Karpas-422 (cell line): ENCODE results near the gene ZNF223. TPM values are rescaled to one million over a fixed set of nuclear protein-coding genes. Genes with fewer than 3 reads are reported as not detected.

ENCODE experiments used
- DNase-seq: peaks from one replicate; pipeline ENCODE4 v3.0.0-alpha.2; 2015
- H2AFZ ChIP-seq: fragments of 200-600 bp; sonication (generic); 2 replicates; pipeline ENCODE4 v1.6.1; 2014; ENCODE audit warnings: antibody characterized with exemption, low read length, mixed read lengths
- H3K27ac ChIP-seq: fragments of 200-600 bp; sonication (generic); 2 replicates; pipeline ENCODE4 v1.5.1; 2014; ENCODE audit warnings: mild to moderate bottlenecking, low read length, moderate library complexity
- H3K27me3 ChIP-seq: fragments of 200-600 bp; sonication (generic); 2 replicates; pipeline ENCODE4 v1.6.1; 2014; ENCODE audit warnings: low read length, mixed read lengths
- H3K36me3 ChIP-seq: fragments of 200-600 bp; sonication (generic); 2 replicates; pipeline ENCODE4 v1.6.1; 2014; ENCODE audit warnings: low read length, mixed read lengths; ENCODE audit not compliant: insufficient read depth
- H3K4me1 ChIP-seq: fragments of 200-600 bp; sonication (generic); 2 replicates; pipeline ENCODE4 v1.6.1; 2014; ENCODE audit warnings: mild to moderate bottlenecking, low read length, mixed read lengths
- H3K4me2 ChIP-seq: fragments of 200-600 bp; sonication (generic); 2 replicates; pipeline ENCODE4 v1.6.1; 2014; ENCODE audit warnings: low read length, low read depth, mild to moderate bottlenecking; ENCODE audit not compliant: poor library complexity, severe bottlenecking
- H3K4me3 ChIP-seq: fragments of 200-600 bp; sonication (generic); 2 replicates; pipeline ENCODE4 v1.5.1; 2014; ENCODE audit warnings: mild to moderate bottlenecking, antibody characterized with exemption, low read length, mixed read lengths
- H3K79me2 ChIP-seq: fragments of 200-600 bp; sonication (generic); 2 replicates; pipeline ENCODE4 v1.6.1; 2014; ENCODE audit warnings: mild to moderate bottlenecking, low read length, mixed read lengths
- H3K9ac ChIP-seq: fragments of 200-600 bp; sonication (generic); 2 replicates; pipeline ENCODE4 v1.6.0; 2014; ENCODE audit warnings: low read length
- H3K9me2 ChIP-seq: fragments of 200-600 bp; sonication (generic), shearing (Covaris generic); replicated peaks from 2 replicates; pipeline ENCODE4 v1.6.0; 2014; ENCODE audit warnings: mild to moderate bottlenecking, low read length, moderate library complexity; ENCODE audit not compliant: insufficient read depth
- H3K9me3 ChIP-seq: fragments of 300-700, 200-600 bp; sonication (generic); 2 replicates; pipeline ENCODE4 v1.6.1; 2014; ENCODE audit warnings: low read length, mixed read lengths
- H4K20me1 ChIP-seq: fragments of 200-600 bp; sonication (generic); 2 replicates; pipeline ENCODE4 v1.6.1; 2014; ENCODE audit warnings: mild to moderate bottlenecking, antibody characterized with exemption, low read length, low read depth; ENCODE audit not compliant: insufficient read depth
- total RNA-seq: library from RNA; depleted of rRNA; stranded (reverse); fragments of >200 nt; shearing (Covaris generic); gene quantifications from 2 replicates; pipeline ENCODE4 v1.2.3, GENCODE V29; 2014; ENCODE audit warnings: low replicate concordance

Gene ZNF223
- total RNA-seq, 1 experiment from 2014 or later = not detected

GRCh38 chr19:44055870-44056269 is 4.0 kb downstream of the ZNF223 start:
- DNase-seq = no peak
- H3K36me3 ChIP-seq = no peaks in the 10 kb centered on the region
- H3K4me2 ChIP-seq = no peak overlapping the region
- no peaks in the 10 kb centered on the region for H3K4me1 ChIP-seq
- no peaks in the 10 kb centered on the region for H3K27me3 ChIP-seq
- no peaks in the 10 kb centered on the region for H3K79me2 ChIP-seq
- H4K20me1 ChIP-seq = no peaks in the 10 kb centered on the region
- no peaks in the 10 kb centered on the region for H3K9me2 ChIP-seq
- H3K9ac ChIP-seq = no peak overlapping the region
- no peaks in the 10 kb centered on the region for H3K9me3 ChIP-seq
- no peak overlapping the region for H2AFZ ChIP-seq
- H3K4me3 ChIP-seq = no peak overlapping the region
- no peak overlapping the region for H3K27ac ChIP-seq

GRCh38 chr19:44059229-44059628 is 7.4 kb downstream of the ZNF223 start:
- Histone ChIP-seq H3K4me3 (no peak overlapping the region), H2AFZ (no peak overlapping the region), H4K20me1 (no peaks in the 10 kb centered on the region), H3K9ac (no peak overlapping the region), H3K9me2 (no peaks in the 10 kb centered on the region), H3K4me2 (no peak overlapping the region), H3K4me1 (no peaks in the 10 kb centered on the region), H3K9me3 (no peaks in the 10 kb centered on the region), H3K27ac (no peak overlapping the region), H3K36me3 (no peaks in the 10 kb centered on the region), H3K79me2 (no peaks in the 10 kb centered on the region), H3K27me3 (no peaks in the 10 kb centered on the region)
- no peak for DNase-seq

- no peaks in the 10 kb centered on the region for H4K20me1 ChIP-seq
- no peak overlapping the region for H3K9ac ChIP-seq
- no peaks in the 10 kb centered on the region for H3K27me3 ChIP-seq
- no peaks in the 10 kb centered on the region for H3K4me1 ChIP-seq
- H2AFZ ChIP-seq = no peak overlapping the region
- H3K27ac ChIP-seq = no peak overlapping the region
- H3K9me3 ChIP-seq = peaks cover 4% of the 10 kb centered on the region
- H3K9me2 ChIP-seq = no peaks in the 10 kb centered on the region
- H3K79me2 ChIP-seq = no peaks in the 10 kb centered on the region
- no peak for DNase-seq
- H3K4me2 ChIP-seq = no peak overlapping the region
- no peak overlapping the region for H3K4me3 ChIP-seq
- H3K36me3 ChIP-seq = no peaks in the 10 kb centered on the region
These were observed 9.2 kb downstream of the ZNF223 start for GRCh38 chr19:44061038-44061437.

GRCh38 chr19:44066305-44066704 is 14.5 kb downstream of the ZNF223 start:
- Histone ChIP-seq H3K9ac (no peak overlapping the region), H3K4me3 (no peak overlapping the region), H4K20me1 (no peaks in the 10 kb centered on the region), H3K36me3 (no peaks in the 10 kb centered on the region), H3K27me3 (no peaks in the 10 kb centered on the region), H3K27ac (no peak overlapping the region), H3K4me2 (no peak overlapping the region), H3K9me3 (peaks cover 21% of the 10 kb centered on the region), H3K4me1 (no peaks in the 10 kb centered on the region), H3K79me2 (no peaks in the 10 kb centered on the region), H3K9me2 (no peaks in the 10 kb centered on the region), H2AFZ (no peak overlapping the region)
- no peak for DNase-seq

GRCh38 chr19:44069415-44069814 is 17.6 kb downstream of the ZNF223 start:
- Histone ChIP-seq H3K4me2 (no peak overlapping the region), H3K79me2 (no peaks in the 10 kb centered on the region), H3K9me2 (no peaks in the 10 kb centered on the region), H4K20me1 (no peaks in the 10 kb centered on the region), H3K9me3 (peaks cover 21% of the 10 kb centered on the region), H3K9ac (no peak overlapping the region), H3K4me3 (no peak overlapping the region), H3K36me3 (no peaks in the 10 kb centered on the region), H2AFZ (no peak overlapping the region), H3K27ac (no peak overlapping the region), H3K27me3 (no peaks in the 10 kb centered on the region), H3K4me1 (no peaks in the 10 kb centered on the region)
- no peak for DNase-seq

GRCh38 chr19:44071824-44072542 is 20.1 kb downstream of the ZNF223 start, which contains the start of gene ZNF284:
Gene ZNF284, plus strand, starts transcription at chr19:44072159. Its CDS starts 4,231 bp downstream, at chr19:44076390.
- DNase-seq = no peak
- H2AFZ ChIP-seq = no peak within 1 kb of the TSS
- no peaks in the 10 kb centered on the region for H3K4me1 ChIP-seq
- no peaks in the 10 kb centered on the region for H3K9me2 ChIP-seq
- H3K36me3 ChIP-seq = no peaks in the 10 kb centered on the region
- no peak within 1 kb of the TSS for H3K27ac ChIP-seq
- H3K4me3 ChIP-seq = no peak within 1 kb of the TSS
- no peaks in the 10 kb centered on the region for H4K20me1 ChIP-seq
- H3K27me3 ChIP-seq = no peaks in the 10 kb centered on the region
- no peak within 1 kb of the TSS for H3K4me2 ChIP-seq
- no peak within 1 kb of the TSS for H3K9ac ChIP-seq
- no peaks in the 10 kb centered on the region for H3K79me2 ChIP-seq
- H3K9me3 ChIP-seq = peaks cover 7% of the 10 kb centered on the region

GRCh38 chr19:44072543-44073401 is 20.9 kb downstream of the ZNF223 start:
- Histone ChIP-seq H2AFZ (no peak overlapping the region), H3K27me3 (no peaks in the 10 kb centered on the region), H4K20me1 (no peaks in the 10 kb centered on the region), H3K36me3 (no peaks in the 10 kb centered on the region), H3K9me3 (no peaks in the 10 kb centered on the region), H3K9me2 (no peaks in the 10 kb centered on the region), H3K9ac (no peak overlapping the region), H3K79me2 (no peaks in the 10 kb centered on the region), H3K4me1 (no peaks in the 10 kb centered on the region), H3K27ac (no peak overlapping the region), H3K4me2 (no peak overlapping the region), H3K4me3 (no peak overlapping the region)
- no peak for DNase-seq

GRCh38 chr19:44076325-44076724 is 24.5 kb downstream of the ZNF223 start:
- H3K27me3 ChIP-seq = no peaks in the 10 kb centered on the region
- H3K9ac ChIP-seq = no peak overlapping the region
- no peak overlapping the region for H2AFZ ChIP-seq
- H3K4me3 ChIP-seq = no peak overlapping the region
- no peaks in the 10 kb centered on the region for H3K9me2 ChIP-seq
- H3K79me2 ChIP-seq = no peaks in the 10 kb centered on the region
- H3K9me3 ChIP-seq = no peaks in the 10 kb centered on the region
- H3K36me3 ChIP-seq = no peaks in the 10 kb centered on the region
- H3K27ac ChIP-seq = no peak overlapping the region
- H3K4me2 ChIP-seq = no peak overlapping the region
- H4K20me1 ChIP-seq = no peaks in the 10 kb centered on the region
- H3K4me1 ChIP-seq = no peaks in the 10 kb centered on the region
- no peak for DNase-seq
